A549 (cell line): ENCODE data around the gene PPP1R1C.

Experiments
- ATOH8 ChIP-seq: fragments of 250-450 bp; sonication (Bioruptor Pico); IDR thresholded peaks from 2 replicates; pipeline ENCODE4 v1.5.0; 2020; ENCODE audit warnings: low read depth, mild to moderate bottlenecking, moderate library complexity
- BCL3 ChIP-seq: fragments of >200 bp; sonication (Bioruptor Twin); formaldehyde crosslinking; IDR thresholded peaks from 3 replicates; pipeline ENCODE4 v1.6.1; 2016
- CHD4 ChIP-seq: fragments of 200-600 bp; sonication (generic); IDR thresholded peaks from 2 replicates; pipeline ENCODE4 v1.6.1; 2016; ENCODE audit warnings: antibody characterized with exemption, mild to moderate bottlenecking, borderline replicate concordance
- CTCF ChIP-seq: fragments of >200 bp; sonication (Bioruptor Twin); formaldehyde crosslinking; IDR thresholded peaks from 3 replicates; pipeline ENCODE4 v1.5.1; 2016
- E2F6 ChIP-seq: IDR thresholded peaks from 2 replicates; pipeline ENCODE4 v1.6.1; 2012; ENCODE audit warnings: low read depth, borderline replicate concordance
- EHMT2 ChIP-seq: fragments of 200-600 bp; sonication (generic); IDR thresholded peaks from 2 replicates; pipeline ENCODE4 v1.6.1; 2016; ENCODE audit warnings: antibody characterized with exemption, low read depth, mild to moderate bottlenecking, moderate library complexity
- EP300 ChIP-seq, 2 experiments: fragments of >200 bp; sonication (Bioruptor Twin); formaldehyde crosslinking; IDR thresholded peaks; 2 replicates in 1 of 2; 3 replicates in 1 of 2; pipeline ENCODE4 v1.6.1; 2016 to 2017
- JUN ChIP-seq, 2 experiments: fragments of >200 bp; sonication (Bioruptor Twin); formaldehyde crosslinking; IDR thresholded peaks; 2 replicates in 1 of 2; 3 replicates in 1 of 2; pipeline ENCODE4 v1.6.1; 2016 to 2017
- MAX ChIP-seq: IDR thresholded peaks from 2 replicates; pipeline ENCODE4 v1.6.1; 2012
- POLR2A ChIP-seq: IDR thresholded peaks from 2 replicates; pipeline ENCODE4 v1.6.1; 2012; ENCODE audit warnings: mild to moderate bottlenecking, low read length
- RAD21 ChIP-seq, 2 experiments: fragments of >200 bp in 1 of 2; sonication (Bioruptor Twin) in 1 of 2; formaldehyde crosslinking in 1 of 2; IDR thresholded peaks in 1 of 2; conservative IDR thresholded peaks in 1 of 2; 2 replicates in 1 of 2; 3 replicates in 1 of 2; pipeline ENCODE4 v1.6.1; 2012 to 2018; ENCODE audit warnings: inconsistent platforms in 1 of 2

- TF ChIP-seq RAD21 (conservative IDR thresholded peaks at IDR 0.05 in 1 of 2, IDR thresholded peaks at IDR 0.05 in 1 of 2) = no peak
- no peak for TF ChIP-seq JUN (IDR thresholded peaks at IDR 0.05)
- no peak for TF ChIP-seq CTCF
- no peak for TF ChIP-seq MAX
- TF ChIP-seq EP300 (IDR thresholded peaks at IDR 0.05) = no peak
- TF ChIP-seq BCL3 = no peak
- no peak for TF ChIP-seq CHD4
- TF ChIP-seq POLR2A = no peak
- TF ChIP-seq E2F6 = no peak
- TF ChIP-seq ATOH8 (CRISPR knock-in tag) = no peak
- no peak for TF ChIP-seq EHMT2
Observed at GRCh38 chr2:182081602-182082260, 96.1 kb downstream of the PPP1R1C start.
